ENCODE data around the gene CISTR.

The CISTR gene

DNA sequence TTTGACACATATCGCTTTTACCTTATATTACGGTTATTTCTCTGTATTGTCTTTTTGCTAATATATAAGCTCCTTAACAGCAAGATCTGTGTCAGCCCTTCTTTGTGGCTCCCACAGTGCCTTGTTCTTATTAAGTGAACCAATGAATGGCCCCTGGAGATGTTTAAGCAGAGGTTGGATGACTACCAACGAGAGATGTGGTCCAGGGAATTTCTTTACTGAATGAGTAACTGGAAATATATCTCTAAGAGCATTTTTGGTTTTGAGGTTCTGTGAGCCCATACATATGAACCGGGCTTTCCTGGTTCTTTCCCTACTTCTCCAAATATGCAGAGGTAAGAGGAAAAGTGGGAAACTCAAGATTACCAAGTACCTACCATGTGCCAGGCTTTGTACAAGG lies 48.0 kb downstream of the CISTR start:
- no peak overlapping the region for H3K27ac ChIP-seq
- TF ChIP-seq, protein P1, sequence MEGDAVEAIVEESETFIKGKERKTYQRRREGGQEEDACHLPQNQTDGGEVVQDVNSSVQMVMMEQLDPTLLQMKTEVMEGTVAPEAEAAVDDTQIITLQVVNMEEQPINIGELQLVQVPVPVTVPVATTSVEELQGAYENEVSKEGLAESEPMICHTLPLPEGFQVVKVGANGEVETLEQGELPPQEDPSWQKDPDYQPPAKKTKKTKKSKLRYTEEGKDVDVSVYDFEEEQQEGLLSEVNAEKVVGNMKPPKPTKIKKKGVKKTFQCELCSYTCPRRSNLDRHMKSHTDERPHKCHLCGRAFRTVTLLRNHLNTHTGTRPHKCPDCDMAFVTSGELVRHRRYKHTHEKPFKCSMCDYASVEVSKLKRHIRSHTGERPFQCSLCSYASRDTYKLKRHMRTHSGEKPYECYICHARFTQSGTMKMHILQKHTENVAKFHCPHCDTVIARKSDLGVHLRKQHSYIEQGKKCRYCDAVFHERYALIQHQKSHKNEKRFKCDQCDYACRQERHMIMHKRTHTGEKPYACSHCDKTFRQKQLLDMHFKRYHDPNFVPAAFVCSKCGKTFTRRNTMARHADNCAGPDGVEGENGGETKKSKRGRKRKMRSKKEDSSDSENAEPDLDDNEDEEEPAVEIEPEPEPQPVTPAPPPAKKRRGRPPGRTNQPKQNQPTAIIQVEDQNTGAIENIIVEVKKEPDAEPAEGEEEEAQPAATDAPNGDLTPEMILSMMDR (IDR thresholded peaks at IDR 0.05), result no peak
- no peak for TF ChIP-seq ZFX (IDR thresholded peaks at IDR 0.05; ENCODE audit: borderline replicate concordance)

- no peak overlapping the region for H3K27ac ChIP-seq
- no peak for TF ChIP-seq ZFX (IDR thresholded peaks at IDR 0.05; ENCODE audit: borderline replicate concordance)
- TF ChIP-seq, protein P1 (IDR thresholded peaks at IDR 0.05), result peak; percentile 99
Observed at GRCh38 chr12:53701518-53702264, 50.1 kb downstream of the CISTR start.

- no peak overlapping the region for H3K27ac ChIP-seq
- no peak for TF ChIP-seq ZFX (IDR thresholded peaks at IDR 0.05; ENCODE audit: borderline replicate concordance)
- TF ChIP-seq, protein P1 (IDR thresholded peaks at IDR 0.05), result no peak
Observed at GRCh38 chr12:53700567-53700966, 51.2 kb downstream of the CISTR start.

GRCh38 chr12:53699678-53700025 lies 52.1 kb downstream of the CISTR start:
- no peak overlapping the region for H3K27ac ChIP-seq
- no peak for TF ChIP-seq ZFX (IDR thresholded peaks at IDR 0.05; ENCODE audit: borderline replicate concordance)
- TF ChIP-seq, protein P1 (IDR thresholded peaks at IDR 0.05), result no peak

GRCh38 chr12:53698948-53699677 lies 52.7 kb downstream of the CISTR start:
- no peak overlapping the region for H3K27ac ChIP-seq
- TF ChIP-seq ZFX (IDR thresholded peaks at IDR 0.05; ENCODE audit: borderline replicate concordance), result no peak
- TF ChIP-seq, protein P1 (IDR thresholded peaks at IDR 0.05), result no peak

GRCh38 chr12:53696655-53697331 lies 55.0 kb downstream of the CISTR start:
- peak overlapping the region; percentile 28; the same call in 1 of the 2 replicates for H3K27ac ChIP-seq
- TF ChIP-seq, protein P1 (IDR thresholded peaks at IDR 0.05), result no peak
- TF ChIP-seq ZFX (IDR thresholded peaks at IDR 0.05; ENCODE audit: borderline replicate concordance), result no peak
